Stimulated activated CD8-positive, alpha-beta memory T cell treated with anti-CD3 and anti-CD28 coated beads, Interleukin-15, amount 100 ng/mL, for 48 hours (primary cell): ENCODE measurements around the gene KLHDC9.

ENCODE experiments used
- DNase-seq, 2 donors: peaks; one replicate each; pipeline ENCODE4 v3.0.0-alpha.2; 2020; ENCODE audit warnings: low read depth in 2 of 2

The KLHDC9 gene

DNA sequence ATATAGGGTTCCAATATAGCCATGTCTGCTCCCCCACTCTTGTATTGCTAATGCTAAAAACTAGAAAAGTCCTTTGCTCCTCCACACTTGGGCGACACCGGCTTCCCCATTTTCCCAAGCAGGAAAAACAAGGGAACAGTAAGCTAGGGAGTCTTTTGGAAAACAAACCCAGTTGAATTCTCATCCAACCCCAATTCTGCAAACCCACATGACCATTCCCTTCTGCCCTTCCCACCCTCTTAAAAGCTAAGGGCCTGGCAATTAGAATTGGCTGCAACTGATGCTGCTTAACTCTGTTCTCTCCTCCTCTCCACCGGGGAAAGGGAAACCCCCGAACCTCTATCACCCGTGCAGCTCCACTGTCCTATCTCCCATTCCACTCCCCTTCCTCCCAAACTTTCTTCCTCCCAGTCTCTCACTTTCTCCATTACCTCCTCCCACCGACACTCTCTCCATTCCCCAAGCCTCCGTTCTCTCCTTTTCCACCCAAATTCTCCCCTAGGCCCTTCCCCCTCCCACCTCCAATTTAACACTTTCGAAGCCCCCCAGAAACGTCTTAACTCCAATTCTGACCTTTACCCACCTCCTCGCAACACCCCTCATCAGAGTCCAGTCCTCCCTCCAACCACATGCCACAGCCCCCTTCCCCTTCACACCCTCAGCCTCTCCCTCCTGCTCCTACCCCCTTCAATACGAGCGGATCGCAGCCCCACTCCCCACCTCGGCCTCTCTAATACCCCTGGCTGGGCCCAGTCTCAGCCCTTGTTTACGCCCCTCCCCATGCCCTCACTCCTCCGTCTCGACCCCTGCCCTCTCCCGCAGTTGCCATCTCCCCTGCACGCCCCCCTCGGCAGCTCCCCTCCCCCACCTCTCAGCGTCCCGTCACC lies 33.6 kb downstream of the KLHDC9 start:
- DNase-seq, result no peak

DNA sequence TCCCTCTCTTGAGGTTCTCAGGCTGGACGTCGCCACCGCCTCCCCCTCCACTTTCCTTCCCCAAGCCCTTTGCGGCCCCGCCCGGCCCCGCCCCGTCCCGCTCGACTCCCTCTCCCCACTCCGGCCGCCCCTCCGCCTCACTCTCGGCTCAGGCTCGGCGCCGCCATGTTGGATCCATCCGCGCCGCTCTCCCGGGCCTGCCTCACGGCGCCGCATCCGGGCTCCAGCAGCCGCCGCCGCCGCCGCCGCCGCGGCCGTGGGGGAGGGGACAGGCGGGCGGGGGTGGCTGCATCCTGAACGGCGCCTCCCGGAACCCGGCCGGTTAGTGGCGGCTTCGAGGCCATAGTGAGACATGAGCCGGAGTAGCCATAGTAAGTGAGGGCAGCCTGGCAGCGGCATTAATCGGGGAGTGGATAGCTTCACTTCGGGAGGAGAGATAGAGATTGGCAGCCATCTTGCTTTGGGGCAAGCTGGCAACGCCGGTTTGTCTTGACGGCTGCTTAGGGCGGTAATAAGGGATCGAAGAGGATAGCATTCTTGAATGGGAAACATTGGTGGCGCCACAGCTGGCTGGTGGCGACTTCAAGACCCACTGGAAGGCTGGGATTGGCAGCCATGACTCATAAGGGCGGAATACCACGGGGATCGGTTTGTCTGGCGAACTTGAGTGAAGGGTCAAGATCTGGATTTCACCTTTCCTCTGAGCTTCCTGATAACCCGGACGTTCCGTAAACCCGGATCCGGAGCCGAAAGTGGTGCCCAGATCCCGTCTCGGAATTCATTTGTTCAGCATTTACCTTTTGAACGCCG lies 34.5 kb downstream of the KLHDC9 start, which contains the start of gene DEDD:
DEDD (minus strand) TSS at position 258 of the 810 bp plus-strand sequence. CDS start 8,205 bp downstream, outside the sequence.
- DNase-seq, result peak; percentile 82 to 86

DNA sequence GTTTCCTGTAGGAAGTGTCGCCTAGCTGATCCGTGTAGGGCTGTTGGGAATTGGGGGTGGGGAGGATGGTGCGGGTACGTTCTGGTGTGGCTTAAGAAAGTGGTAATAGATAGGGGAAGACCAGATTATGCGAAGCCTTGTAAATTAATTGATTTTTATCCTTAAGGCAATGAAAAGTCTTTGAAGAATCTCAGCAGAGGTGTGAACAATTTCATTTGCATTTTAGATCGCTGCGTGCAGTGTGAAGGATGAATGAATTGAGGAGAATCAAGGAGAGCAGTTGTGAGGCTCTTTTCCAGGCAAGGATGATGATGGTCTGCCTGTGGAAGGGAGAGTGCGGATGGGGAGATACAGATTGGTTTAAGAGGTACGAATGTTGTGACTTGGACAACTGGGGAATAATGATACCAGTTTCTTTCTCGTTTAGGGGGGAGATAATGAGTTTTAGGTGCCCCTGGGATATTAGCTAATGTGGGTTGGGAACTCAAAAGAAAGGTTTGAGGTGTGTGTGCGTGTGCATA lies 35.1 kb downstream of the KLHDC9 start:
- DNase-seq, result no peak

DNA sequence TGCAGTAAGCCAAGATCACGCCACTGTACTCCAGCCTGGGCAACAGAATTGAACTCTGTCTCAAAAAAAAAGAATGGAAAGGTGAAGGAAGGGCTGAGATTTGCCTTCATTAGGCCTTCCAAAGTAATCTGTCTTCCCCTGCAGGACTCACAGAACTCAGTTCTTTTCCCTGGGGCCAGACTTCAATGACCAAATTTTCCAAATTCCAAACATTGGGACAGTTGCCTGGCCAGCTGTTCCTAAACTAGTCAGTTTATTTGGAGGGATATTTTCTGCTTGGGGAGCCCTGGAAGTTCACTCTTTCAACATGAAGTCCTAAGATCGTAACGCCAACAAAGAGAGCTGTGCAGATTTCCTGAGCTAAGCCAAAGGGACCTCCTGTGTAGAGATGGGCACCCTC lies 39.7 kb downstream of the KLHDC9 start:
- no peak for DNase-seq

DNA sequence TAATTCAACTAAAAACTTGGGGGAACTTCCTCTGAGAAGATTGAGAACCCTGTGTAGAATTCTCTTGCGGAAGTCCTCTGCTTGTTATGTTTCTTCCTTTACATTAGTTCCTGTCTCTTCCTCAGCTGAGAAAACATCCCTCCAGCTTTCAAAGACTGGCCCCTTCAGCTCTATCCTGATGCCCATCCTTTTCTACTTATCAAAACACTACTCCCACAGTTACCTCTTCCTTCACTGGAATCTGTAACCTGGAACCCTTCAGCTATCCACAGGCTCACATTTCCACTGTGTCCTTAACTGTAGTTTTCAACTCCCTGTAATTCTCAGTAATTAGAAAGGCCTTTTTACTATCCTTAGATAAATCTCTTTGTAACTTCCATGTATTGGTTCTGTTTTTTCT lies 40.3 kb downstream of the KLHDC9 start:
- no peak for DNase-seq

DNA sequence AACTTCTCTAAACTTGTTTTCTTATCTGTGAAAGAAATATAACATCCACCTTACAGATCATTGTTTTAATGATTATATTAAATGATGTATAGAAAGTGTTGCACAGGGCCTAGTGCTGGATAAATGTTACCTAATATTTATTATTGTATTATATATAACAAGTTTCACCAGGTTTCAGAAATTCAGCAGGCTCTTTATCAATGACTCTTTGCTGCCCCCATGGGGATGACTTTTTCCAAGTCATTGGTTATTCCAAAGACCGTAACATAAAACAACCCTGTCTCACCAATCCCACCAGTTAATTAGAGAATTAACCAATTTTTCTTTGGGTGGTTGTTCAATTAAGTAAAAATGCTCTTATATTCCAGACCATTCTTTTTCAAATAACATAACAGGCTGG lies 41.6 kb downstream of the KLHDC9 start:
- DNase-seq, result no peak

DNA sequence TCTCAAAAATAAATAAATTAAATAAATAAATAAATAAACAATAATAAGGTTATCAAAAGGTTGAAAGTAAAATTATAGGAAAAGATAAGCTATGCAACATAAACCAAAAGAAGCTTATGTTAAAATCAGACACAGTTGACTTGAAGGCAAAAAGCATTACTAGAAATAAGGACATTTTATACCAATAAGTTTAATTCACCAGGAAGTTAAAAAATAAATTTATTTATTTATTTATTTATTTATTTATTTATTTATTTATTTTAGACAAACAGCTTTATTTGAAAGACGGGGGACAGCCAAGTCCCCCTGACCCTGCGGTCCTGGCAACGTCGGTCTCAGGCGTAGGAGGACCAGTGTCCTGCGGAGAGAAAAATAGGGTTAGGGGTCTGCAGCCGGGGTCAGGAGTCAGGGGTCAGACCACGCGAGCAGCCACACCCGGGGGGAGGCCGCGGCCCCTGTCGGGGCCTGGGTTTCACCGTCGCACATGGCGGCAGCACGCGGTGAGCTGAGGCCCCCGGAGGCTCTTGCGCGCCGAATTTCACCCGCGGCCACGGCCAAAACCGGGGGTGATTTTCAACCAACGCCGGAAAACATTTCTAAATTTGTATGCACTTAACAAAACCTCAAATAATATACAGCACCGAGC lies 42.7 kb downstream of the KLHDC9 start:
- no peak for DNase-seq

DNA sequence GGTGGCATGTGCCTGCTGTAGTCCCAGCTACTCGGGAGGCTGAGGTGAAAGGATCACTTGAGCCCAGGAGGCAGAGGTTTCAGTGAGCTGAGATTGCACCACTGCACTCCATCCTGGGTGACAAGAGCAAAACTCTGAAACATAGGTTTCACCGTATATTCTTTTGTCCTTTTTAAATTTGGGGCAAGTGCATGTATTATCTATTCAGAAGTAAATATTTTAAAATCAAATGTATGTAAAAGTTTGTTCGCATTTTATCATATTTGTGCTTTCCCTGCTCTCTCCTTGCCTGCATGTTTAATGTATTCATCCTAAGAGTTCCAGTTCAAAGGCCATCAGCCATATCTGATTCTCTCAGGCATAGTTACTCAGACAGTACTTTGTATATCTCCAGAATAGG lies 47.7 kb downstream of the KLHDC9 start:
- no peak for DNase-seq
